Adrenal gland (tissue), 5 donors: ENCODE results near the gene EDA2R.
A peak's percentile ranks its signal among the peaks of the same experiment; 100 is the strongest.

ENCODE experiments used
- POLR2A ChIP-seq, 2 donors: fragments of 450-650 bp; IDR thresholded peaks; one replicate each; pipeline ENCODE4 v1.6.1; 2017; ENCODE audit warnings: antibody characterized with exemption in 2 of 2, mild to moderate bottlenecking in 2 of 2, moderate library complexity in 1 of 2
- TF ChIP-seq, protein P1 (sequence below), 6 experiments: fragments of 450-650 bp in 4 of 6; fragments of 200-600 bp in 2 of 6; sonication (generic) in 1 of 6; IDR thresholded peaks; 1 replicate in 5 of 6; 2 replicates in 1 of 6; pipeline versions ENCODE4 v1.5.1 to v1.8.0; 2016 to 2021; ENCODE audit warnings: antibody characterized with exemption in 6 of 6, mild to moderate bottlenecking in 2 of 6, moderate library complexity in 1 of 6
- donor health status: DM: no; HTN: no; CAD: no.

- TF ChIP-seq, protein P1, sequence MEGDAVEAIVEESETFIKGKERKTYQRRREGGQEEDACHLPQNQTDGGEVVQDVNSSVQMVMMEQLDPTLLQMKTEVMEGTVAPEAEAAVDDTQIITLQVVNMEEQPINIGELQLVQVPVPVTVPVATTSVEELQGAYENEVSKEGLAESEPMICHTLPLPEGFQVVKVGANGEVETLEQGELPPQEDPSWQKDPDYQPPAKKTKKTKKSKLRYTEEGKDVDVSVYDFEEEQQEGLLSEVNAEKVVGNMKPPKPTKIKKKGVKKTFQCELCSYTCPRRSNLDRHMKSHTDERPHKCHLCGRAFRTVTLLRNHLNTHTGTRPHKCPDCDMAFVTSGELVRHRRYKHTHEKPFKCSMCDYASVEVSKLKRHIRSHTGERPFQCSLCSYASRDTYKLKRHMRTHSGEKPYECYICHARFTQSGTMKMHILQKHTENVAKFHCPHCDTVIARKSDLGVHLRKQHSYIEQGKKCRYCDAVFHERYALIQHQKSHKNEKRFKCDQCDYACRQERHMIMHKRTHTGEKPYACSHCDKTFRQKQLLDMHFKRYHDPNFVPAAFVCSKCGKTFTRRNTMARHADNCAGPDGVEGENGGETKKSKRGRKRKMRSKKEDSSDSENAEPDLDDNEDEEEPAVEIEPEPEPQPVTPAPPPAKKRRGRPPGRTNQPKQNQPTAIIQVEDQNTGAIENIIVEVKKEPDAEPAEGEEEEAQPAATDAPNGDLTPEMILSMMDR (IDR thresholded peaks at IDR 0.05): no peak
- TF ChIP-seq POLR2A (IDR thresholded peaks at IDR 0.05): peak in 1 of 2 donors; percentile 52
These were observed at the start of gene EDA2R for GRCh38 chrX:66638591-66639500.
